HT-29 (cell line): ENCODE results near the gene TMEM164. TPM values are rescaled to one million over a fixed set of nuclear protein-coding genes. Genes with fewer than 3 reads are reported as not detected.
"Not testable (repeated sequence)": the region's sequence is repeated elsewhere in the genome, so short reads cannot be mapped to it uniquely, and the experiment has no call there.

Experiments
- DNase-seq: peaks from one replicate; pipeline ENCODE4 v3.0.0-alpha.2; 2015; ENCODE audit warnings: low spot score
- total RNA-seq: library from RNA; depleted of rRNA; stranded (reverse); fragments of >200 nt; shearing (Covaris generic); gene quantifications from 2 replicates; pipeline ENCODE4 v1.2.3, GENCODE V29; 2014

The TMEM164 gene
- total RNA-seq, 1 experiment from 2014 or later: 24.7 TPM

DNA sequence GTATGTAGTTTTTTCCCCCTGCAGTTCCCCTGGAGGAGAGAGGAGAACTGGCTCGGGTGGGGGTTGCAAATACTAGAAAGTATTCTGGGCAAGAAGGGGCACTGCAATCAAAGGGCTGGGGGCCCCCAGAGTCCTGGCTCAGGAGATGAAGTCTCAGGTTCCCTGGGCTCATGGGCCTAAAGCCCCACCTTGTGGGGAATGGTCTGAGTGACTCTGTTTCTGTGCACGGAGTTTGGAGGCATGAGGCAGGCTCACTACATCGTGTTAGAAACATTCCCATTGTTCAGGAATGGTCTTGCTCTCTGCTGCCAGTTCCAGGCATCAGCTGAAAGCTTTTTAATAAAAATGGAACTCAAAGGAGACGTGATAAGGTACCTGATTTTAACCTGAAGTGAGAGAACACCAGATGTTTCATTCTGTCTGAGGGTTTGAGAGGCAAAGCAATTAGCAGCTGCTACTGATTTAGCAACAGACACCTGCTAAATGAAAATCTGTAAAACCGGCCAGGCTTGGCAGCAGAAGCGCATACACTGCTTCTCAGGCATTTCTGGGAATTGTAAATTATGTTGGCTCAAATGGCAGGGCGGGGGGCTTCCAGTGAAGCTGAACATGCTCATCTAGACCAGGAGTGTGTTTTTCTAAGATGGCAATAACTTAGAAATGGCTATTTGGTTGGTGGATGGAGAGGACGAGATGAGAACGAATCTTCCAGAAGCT lies 122.7 kb downstream of the TMEM164 start:
- DNase-seq: no peak

- no peak for DNase-seq
Measured at GRCh38 chrX:110131031-110131430, 128.1 kb downstream of the TMEM164 start.

- no peak for DNase-seq
Measured at GRCh38 chrX:110132450-110133114, 129.7 kb downstream of the TMEM164 start.

GRCh38 chrX:110133735-110134370 lies 130.9 kb downstream of the TMEM164 start:
- DNase-seq: no peak

DNA sequence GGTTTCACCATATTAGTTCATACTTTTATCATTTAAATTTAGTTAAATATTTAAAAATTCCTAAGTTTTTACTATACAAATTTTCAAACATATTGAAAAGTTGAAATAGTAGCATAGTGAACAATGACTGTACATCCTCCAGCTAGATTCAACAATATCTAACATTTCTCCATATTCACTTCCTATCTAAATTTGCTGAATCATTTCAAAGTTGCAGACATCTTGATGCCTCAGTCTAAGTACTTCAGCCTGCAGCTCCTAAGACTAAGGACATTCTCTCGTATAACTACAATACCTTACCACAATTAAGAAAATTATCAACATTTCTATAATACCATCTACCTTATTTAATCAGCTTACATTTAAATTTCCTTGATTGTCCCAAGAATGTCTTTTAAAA lies 132.7 kb downstream of the TMEM164 start:
- no peak for DNase-seq

- no peak for DNase-seq
Measured at GRCh38 chrX:110136136-110136535, 133.2 kb downstream of the TMEM164 start.

DNA sequence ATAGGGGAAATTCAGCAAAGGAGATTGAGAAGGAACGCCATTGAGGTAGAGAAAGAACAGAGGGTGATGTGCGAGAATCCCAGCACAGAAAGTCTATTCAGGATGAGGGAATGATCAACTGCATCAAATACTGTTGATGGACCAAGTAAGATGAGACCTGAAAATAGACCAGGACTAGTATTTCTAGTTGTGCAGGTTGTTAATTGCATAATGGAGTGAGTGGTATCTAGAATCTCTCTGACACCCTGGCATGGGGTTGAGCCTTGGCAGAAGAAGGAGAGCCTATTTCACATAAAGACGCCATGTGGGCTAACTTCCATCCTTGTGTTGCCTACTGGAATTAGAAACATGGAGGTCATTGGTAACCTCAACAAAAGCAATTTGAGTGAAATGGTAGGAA lies 135.6 kb downstream of the TMEM164 start:
- DNase-seq: no peak

DNA sequence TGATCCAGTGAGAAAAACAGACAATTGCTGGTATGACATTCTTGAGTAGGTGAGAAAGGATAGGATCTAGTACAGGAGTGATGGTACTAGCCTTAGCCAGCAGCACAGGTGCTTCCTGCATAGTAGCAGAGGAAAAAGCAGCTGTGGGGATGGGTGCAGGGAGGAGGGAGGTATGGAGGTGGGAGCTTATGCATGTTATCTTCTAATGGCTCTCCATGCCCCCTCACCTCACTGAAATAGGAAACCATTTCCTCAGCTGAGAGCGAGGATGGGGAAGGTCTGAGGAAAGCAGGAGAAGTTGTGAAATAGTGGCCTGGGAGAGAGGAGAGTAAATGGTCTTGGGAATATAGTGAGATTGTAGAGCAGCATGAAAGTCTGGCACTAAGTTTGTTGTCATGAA lies 136.3 kb downstream of the TMEM164 start:
- DNase-seq: no peak

DNA sequence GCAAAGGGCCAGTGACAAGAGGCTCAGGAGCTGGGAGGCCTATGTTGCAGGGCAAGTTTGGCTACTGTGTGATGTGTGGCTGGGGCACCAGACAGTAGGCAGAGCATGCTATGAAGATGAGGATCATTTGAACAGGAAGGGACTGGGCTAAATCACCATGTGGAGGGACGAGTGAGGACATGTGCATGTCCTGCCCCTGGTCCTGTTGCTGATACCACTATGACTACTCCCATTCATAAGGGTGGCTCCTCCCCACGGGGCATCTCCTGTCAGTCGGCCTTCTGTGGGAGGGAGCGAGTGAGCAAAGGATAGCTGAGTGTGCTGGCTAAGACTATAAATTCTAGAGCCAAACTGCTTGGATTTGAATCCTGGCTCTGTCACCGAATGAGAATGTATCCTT lies 139.2 kb downstream of the TMEM164 start:
- no peak for DNase-seq

DNA sequence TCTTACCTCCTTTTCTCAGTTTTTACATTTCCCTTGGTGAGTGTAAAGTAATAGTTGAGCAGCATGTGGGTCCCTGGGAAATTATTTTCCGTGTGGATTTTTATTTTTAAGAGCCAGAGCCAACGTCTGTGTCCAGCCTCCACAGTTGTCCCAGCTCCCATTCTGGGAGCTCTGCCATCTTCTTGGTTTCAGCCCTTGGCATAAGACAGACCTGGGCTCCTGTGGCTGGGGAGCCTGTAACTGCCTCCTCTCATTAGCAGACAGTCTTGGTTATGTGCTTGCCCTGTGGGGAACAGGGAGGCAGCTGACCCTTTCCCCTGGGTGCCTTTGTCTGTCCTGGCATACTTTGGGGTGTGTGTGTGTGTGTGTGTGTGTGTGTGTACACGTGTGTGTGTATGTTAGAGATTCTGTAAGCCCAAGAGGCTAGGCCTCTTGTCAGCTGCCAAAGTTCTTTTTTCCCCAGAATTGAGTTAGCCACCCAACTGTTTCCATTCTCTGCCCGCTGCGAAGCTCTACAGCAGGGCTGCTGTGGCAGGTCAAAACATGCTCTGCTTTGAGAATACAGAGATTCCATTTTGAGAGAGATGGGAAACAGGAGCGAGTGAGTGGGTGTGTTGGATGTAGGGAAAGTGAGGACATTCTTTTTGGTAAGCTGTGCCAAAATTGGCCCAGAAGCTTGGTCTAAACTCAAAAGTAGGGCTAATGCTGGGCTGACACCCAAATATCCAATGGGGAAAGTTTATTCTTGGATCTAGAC lies 140.7 kb downstream of the TMEM164 start:
- DNase-seq: no peak

DNA sequence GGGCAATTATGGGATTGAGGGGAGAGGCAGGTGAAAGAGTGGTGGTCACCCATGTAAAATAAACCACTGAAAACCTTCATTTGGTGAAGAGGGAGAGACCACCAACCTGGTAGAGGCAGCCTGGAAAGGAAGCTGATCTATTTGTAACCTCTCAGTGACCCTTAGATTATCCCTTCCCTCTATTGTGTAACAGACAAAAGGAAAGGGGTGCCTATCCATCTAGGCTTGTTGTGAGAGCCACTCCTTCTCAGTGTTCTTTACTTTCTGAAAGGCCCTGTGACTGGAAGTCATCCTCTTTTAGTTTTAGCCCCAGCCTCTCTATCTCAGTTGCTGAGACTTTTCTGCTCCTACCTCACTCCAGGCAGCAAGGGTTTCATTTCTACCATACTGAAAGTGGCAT lies 142.4 kb downstream of the TMEM164 start:
- no peak for DNase-seq

- peak; percentile 38 for DNase-seq
Measured at GRCh38 chrX:110145854-110146253, 142.9 kb downstream of the TMEM164 start.

- peak; percentile 74 for DNase-seq
Measured at GRCh38 chrX:110146521-110146920, 143.6 kb downstream of the TMEM164 start.

DNA sequence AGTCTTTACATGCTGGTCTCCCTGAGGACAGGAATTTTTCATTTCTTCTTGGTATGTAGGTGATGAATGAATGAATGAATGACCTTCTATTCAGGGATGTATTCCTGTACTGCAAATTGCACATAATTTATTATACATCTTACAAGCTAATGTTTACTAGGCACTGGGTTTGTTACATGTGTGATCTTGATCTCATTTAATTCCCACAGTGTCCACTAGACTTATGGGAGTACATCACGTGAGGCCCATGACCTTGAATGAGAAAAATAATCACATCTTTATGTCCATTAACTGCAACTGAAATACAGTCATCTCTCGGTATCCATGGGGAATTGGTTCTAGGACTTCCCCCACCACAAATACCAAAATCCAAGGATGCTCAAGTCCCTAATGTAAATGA lies 150.3 kb downstream of the TMEM164 start:
- DNase-seq: no peak

DNA sequence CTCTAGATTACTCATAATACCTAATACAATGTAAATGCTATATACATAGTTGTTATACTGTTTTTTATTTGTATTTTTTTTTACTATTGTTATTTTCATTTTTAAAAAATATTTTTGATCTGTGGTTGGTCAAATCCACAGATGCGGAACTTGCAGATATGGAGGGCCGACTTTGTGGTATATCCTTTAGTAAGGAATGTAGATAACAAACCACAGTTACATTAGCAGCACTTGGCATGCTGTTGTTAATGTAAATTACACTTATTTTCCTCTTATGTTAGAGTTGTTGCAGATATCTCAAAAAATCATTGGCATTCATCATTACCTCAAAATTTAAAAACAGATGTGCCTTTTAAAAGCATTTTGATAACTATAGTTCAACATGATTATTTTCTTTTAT lies 151.0 kb downstream of the TMEM164 start:
- DNase-seq: no peak

DNA sequence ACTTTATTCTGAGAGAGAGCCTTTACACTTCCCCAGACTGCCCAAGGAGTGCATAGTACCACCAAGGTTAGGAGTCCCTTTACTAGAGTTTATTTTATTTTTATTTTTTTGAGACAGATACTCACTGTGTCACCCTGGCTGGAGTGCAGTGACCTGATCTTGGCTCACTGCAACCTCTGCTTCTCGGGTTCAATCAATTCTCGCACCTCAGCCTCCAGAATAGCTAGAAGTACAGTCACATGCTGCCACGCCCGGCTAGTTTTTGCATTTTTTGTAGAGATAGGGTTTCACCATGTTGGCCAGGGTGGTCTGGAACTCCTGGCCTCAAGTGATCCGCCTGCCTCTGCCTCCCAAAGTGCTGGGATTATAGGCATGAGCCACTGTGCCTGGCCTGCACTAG lies 151.4 kb downstream of the TMEM164 start:
- DNase-seq: not testable (repeated sequence)

- no peak for DNase-seq
Measured at GRCh38 chrX:110155759-110156158, 152.8 kb downstream of the TMEM164 start.

GRCh38 chrX:110156167-110156754 lies 153.3 kb downstream of the TMEM164 start:
- peak; percentile 31 for DNase-seq

DNA sequence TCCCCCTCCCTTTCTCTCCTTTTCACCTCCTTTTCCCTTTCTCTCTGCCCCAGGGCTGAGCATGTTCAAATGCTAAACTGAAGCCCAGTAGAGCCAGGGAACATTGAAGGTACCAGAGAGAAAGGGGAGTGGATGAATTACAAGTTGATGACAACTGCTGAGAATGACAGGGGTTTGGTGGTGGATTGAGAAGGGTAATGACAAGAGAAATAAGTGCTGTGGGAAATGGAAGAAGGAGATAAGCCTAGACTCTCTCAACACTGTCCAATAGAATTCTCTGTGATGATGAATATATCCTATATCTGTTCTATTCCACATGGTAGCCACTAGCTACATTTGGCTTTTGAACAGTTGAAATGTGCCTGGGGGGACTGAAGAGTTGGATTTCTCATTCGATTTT lies 154.5 kb downstream of the TMEM164 start:
- DNase-seq: no peak

DNA sequence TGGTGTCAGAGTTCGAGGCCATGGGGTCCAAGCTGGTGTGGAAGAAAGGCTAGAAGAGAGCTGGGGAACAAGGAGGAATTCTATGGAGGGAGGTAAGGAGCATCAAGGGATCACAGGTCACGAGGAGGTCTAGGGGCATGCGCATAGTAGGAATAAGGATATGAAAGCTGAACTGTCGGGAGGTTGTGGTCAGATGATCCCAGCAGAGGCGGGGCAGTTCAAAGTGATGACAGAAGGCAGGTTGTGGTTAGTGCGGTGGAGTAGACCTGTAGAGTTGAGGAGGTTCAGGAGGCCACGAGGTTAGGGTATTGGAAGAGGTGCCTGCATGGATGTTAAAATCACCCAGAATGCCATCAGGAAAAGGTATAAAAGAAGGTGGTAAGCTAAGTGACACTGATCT lies 156.3 kb downstream of the TMEM164 start:
- no peak for DNase-seq

GRCh38 chrX:110159865-110160264 lies 157.0 kb downstream of the TMEM164 start:
- DNase-seq: no peak

DNA sequence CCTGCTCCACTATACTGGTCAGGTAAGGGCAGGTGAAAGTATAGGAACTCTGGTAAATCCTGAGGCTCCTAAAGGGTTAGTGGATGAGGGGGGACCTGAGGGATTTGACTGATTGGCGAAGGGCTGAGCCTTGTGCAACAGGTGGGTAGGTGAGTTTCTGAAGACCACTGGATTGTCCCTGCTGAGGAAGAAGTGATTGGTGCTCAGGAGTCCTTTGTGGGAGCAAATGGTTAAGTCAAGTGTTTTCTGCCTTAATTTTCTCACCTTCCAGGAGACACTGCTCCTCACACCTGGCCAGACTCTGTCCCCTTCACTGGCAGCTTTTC lies 158.4 kb downstream of the TMEM164 start:
- DNase-seq: no peak
